Thyroid gland (tissue), 4 donors: ENCODE data around the gene TEX35. TPM values are rescaled to one million over a fixed set of nuclear protein-coding genes. Genes with fewer than 3 reads are reported as not detected.

ENCODE experiments used
- DNase-seq, 2 donors: peaks; one replicate each; pipeline ENCODE4 v3.0.0-alpha.2; 2019
- H3K27ac ChIP-seq, 3 donors: fragments of 200-600 bp; sonication (generic); 1 replicate in 2 of 3; 2 replicates in 1 of 3; pipeline ENCODE4 v1.5.1; 2016 to 2019; ENCODE audit warnings: mild to moderate bottlenecking in 1 of 3, moderate library complexity in 1 of 3
- H3K27me3 ChIP-seq: fragments of 200-600 bp; sonication (generic); one replicate; pipeline ENCODE4 v1.5.1; 2019
- H3K36me3 ChIP-seq, 2 donors: fragments of 200-600 bp; sonication (generic); one replicate each; pipeline ENCODE4 v1.5.1; 2016 to 2019
- H3K4me1 ChIP-seq, 2 donors: fragments of 200-600 bp; sonication (generic); one replicate each; pipeline ENCODE4 v1.5.1; 2017 to 2019
- H3K4me3 ChIP-seq, 3 donors: fragments of 200-600 bp; sonication (generic); replicated peaks in 1 of 3; 1 replicate in 2 of 3; 2 replicates in 1 of 3; pipeline ENCODE4 v1.5.1; 2016; ENCODE audit warnings: mild to moderate bottlenecking in 1 of 3
- H3K9me3 ChIP-seq: fragments of 200-600 bp; sonication (generic); one replicate; pipeline ENCODE4 v1.5.1; 2017
- POLR2A ChIP-seq, 2 donors: fragments of 450-650 bp; IDR thresholded peaks; one replicate each; pipeline ENCODE4 v1.6.1; 2017; ENCODE audit warnings: antibody characterized with exemption in 2 of 2, mild to moderate bottlenecking in 2 of 2, moderate library complexity in 1 of 2
- WGBS, 2 donors: methylation state at CpG; one replicate each; pipeline ENCODE4 v1.1.5; 2017; 5-methylcytosine and 5-hydroxymethylcytosine counted together
- intact Hi-C: fragments of 100-400 bp; cut with DNase I; formaldehyde crosslinking; loops from one replicate; pipeline ENCODE4 v1.15.1; 2023
- total RNA-seq, 4 donors: library from RNA; depleted of rRNA; stranded (reverse); fragments of >200 nt; gene quantifications; one replicate each; pipeline ENCODE4 v1.2.3, GENCODE V29; 2016
- TF ChIP-seq, protein P1 (sequence below), 6 experiments: fragments of 200-600 bp in 3 of 6; fragments of 450-650 bp in 3 of 6; sonication (generic) in 3 of 6; IDR thresholded peaks; one replicate each; pipeline ENCODE4 v1.5.1; 2016 to 2019; ENCODE audit warnings: antibody characterized with exemption in 6 of 6, mild to moderate bottlenecking in 2 of 6, inconsistent platforms in 1 of 6, moderate library complexity in 1 of 6

The TEX35 gene
- total RNA-seq, 4 donors from 2014 or later = not detected

DNA sequence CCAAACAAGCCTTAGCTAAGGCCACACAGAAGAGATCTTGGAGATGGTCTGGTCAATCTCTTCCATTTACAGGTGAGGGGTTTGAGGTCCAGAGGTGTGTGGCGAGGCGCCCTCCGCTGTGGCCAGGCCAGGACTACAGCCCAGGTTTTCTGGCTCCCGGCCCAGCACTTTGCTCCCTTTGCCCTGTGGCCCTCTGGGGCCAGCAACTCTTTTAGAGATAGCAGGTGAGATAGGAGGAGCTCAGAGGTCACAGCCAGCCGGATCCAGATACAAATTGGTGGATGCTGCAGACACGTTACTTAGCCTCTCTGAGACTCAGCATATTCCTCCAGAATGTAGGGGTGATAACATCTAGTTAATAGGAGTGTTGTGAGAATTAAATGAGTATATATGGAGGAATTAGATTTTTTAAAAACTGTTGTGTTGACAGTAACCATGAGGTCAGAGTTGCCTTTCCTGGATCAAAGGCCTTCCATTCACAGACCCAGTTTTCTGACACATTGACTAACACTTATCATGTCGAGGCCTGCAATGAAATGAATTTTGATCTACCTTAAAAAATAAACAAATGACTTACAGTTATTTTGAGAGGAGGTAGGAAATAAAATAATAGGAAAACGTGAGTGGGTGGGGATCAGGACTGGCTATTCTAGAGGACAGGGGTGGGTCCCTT lies 16.6 kb downstream of the TEX35 start:
- no peak overlapping the region for H3K27ac ChIP-seq
- no peak for DNase-seq
- WGBS, 2 donors = 87 to 95% methylated on average over 8 of the region's 8 CpGs
- H3K9me3 ChIP-seq = no peaks in the 10 kb centered on the region
- H3K36me3 ChIP-seq = no peaks in the 10 kb centered on the region
- intact Hi-C loops = no loop called here
- TF ChIP-seq, protein P1, sequence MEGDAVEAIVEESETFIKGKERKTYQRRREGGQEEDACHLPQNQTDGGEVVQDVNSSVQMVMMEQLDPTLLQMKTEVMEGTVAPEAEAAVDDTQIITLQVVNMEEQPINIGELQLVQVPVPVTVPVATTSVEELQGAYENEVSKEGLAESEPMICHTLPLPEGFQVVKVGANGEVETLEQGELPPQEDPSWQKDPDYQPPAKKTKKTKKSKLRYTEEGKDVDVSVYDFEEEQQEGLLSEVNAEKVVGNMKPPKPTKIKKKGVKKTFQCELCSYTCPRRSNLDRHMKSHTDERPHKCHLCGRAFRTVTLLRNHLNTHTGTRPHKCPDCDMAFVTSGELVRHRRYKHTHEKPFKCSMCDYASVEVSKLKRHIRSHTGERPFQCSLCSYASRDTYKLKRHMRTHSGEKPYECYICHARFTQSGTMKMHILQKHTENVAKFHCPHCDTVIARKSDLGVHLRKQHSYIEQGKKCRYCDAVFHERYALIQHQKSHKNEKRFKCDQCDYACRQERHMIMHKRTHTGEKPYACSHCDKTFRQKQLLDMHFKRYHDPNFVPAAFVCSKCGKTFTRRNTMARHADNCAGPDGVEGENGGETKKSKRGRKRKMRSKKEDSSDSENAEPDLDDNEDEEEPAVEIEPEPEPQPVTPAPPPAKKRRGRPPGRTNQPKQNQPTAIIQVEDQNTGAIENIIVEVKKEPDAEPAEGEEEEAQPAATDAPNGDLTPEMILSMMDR (IDR thresholded peaks at IDR 0.05) = no peak
- TF ChIP-seq POLR2A (IDR thresholded peaks at IDR 0.05) = no peak
- no peak overlapping the region for H3K4me3 ChIP-seq
- H3K27me3 ChIP-seq = no peaks in the 10 kb centered on the region
- peaks cover 0 to 4% of the 10 kb centered on the region in 2 donors for H3K4me1 ChIP-seq

DNA sequence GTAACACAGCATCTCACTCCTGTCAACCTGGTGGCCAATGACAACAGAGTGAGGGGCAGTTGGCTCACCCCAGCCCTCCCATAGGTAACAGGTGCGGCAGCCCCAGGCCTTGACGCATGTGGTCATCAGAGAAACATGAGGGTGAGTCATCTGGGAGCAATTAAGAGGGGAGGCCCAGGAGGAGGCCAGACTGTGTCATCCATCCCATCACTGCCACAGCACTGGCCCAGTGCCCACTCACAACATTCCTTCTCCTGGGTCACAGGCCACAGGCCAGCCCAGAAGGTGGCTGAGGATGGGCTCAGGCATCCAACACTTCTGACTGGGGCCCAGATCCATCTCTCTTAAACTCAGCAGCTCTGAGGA lies 17.1 kb downstream of the TEX35 start:
- Histone ChIP-seq H3K27ac (no peak overlapping the region), H3K27me3 (no peaks in the 10 kb centered on the region), H3K36me3 (no peaks in the 10 kb centered on the region), H3K9me3 (no peaks in the 10 kb centered on the region), H3K4me1 (peaks cover 0 to 4% of the 10 kb centered on the region in 2 donors), H3K4me3 (no peak overlapping the region)
- TF ChIP-seq, protein P1 (IDR thresholded peaks at IDR 0.05) = no peak
- TF ChIP-seq POLR2A (IDR thresholded peaks at IDR 0.05) = no peak
- intact Hi-C loops = no loop called here
- 86 to 97% methylated on average over 2 of the region's 2 CpGs for WGBS, 2 donors
- no peak for DNase-seq

DNA sequence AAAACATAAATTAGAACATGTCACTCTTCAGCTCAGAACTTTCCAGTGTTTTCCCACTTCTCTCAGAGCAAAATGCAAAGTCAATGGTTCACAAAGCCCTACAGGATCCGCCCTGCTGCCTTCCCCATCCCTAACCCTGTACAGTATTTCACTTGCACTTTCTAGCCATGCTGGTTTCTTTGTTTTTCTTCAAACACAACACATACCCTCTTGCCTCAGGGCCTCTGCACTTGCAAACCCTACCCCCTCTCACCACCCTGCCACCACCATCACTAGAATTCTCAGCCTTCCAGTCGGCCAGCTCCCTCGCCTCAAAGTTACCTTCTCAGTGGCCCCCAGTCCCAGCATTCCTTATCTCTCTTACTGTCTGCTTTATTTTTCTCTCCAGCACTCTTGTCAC lies 17.6 kb downstream of the TEX35 start:
- H3K4me3 ChIP-seq = no peak overlapping the region
- H3K27ac ChIP-seq = no peak overlapping the region
- H3K4me1 ChIP-seq = peaks cover 0 to 4% of the 10 kb centered on the region in 2 donors
- no peaks in the 10 kb centered on the region for H3K36me3 ChIP-seq
- TF ChIP-seq, protein P1 (IDR thresholded peaks at IDR 0.05) = no peak
- TF ChIP-seq POLR2A (IDR thresholded peaks at IDR 0.05) = no peak
- intact Hi-C loops = no loop called here
- no peaks in the 10 kb centered on the region for H3K27me3 ChIP-seq
- H3K9me3 ChIP-seq = no peaks in the 10 kb centered on the region
- DNase-seq = no peak
- WGBS, 2 donors = 90 to 95% methylated on average over 3 of the region's 3 CpGs

DNA sequence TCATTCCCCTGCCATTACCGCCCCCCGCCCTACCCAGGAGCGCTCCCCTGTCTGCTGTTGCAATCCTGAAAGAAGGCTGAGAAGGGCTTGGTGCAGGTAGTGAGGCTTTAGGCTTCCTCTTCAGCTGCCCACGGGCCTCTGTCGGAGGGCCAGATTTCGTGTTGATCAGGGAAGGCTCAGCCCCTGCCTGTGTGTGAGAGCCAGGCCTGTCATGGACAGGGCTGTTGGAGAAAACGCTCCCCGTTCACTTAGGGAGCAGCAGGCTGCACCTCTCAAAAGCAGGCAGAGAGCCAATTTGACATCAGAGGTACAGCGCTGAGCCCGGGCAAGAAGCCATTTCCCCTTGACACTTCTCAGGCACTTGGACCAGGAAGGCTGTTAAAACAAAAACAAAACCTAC lies 19.0 kb downstream of the TEX35 start:
- Histone ChIP-seq H3K36me3 (no peaks in the 10 kb centered on the region), H3K4me3 (no peak overlapping the region), H3K27me3 (no peaks in the 10 kb centered on the region), H3K4me1 (peaks cover 0 to 4% of the 10 kb centered on the region in 2 donors), H3K27ac (no peak overlapping the region), H3K9me3 (no peaks in the 10 kb centered on the region)
- WGBS, 2 donors = 35% methylated on average over 6 to 10 of the region's 10 CpGs
- DNase-seq = peak; percentile 40 to 47
- TF ChIP-seq POLR2A (IDR thresholded peaks at IDR 0.05) = no peak
- TF ChIP-seq, protein P1 (IDR thresholded peaks at IDR 0.05) = no peak
- intact Hi-C loops = no loop called here

DNA sequence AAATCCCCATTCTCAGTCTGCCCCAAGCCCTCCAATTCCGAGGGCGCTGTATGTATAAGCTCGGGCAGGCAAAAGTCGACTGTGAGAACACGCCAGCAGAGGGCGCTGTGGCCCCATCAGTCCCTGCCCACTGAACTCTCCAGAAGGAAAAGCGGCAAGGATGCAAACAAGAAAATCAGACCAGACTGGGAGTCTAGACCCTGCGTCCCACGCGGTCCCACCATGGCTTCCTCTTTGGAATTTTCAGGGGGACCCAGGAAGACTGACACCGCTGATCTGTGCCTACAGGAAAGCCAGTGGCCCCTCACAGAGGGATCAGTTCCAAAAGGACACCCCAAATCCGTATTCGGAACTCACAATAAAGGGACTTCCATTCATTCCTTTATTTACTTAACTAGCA lies 19.5 kb downstream of the TEX35 start:
- peak; percentile 78 to 83 for DNase-seq
- H3K27ac ChIP-seq = no peak overlapping the region
- H3K36me3 ChIP-seq = no peaks in the 10 kb centered on the region
- H3K4me1 ChIP-seq = peaks cover 0 to 4% of the 10 kb centered on the region in 2 donors
- H3K9me3 ChIP-seq = no peaks in the 10 kb centered on the region
- intact Hi-C loops = no loop called here
- H3K4me3 ChIP-seq = no peak overlapping the region
- no peak for TF ChIP-seq POLR2A (IDR thresholded peaks at IDR 0.05)
- TF ChIP-seq, protein P1 (IDR thresholded peaks at IDR 0.05) = peak; percentile 74 to 90 (median 81)
- 12 to 22% methylated on average over 12 to 13 of the region's 13 CpGs for WGBS, 2 donors
- no peaks in the 10 kb centered on the region for H3K27me3 ChIP-seq
